Right renal cortex interstitium (tissue), 3 donors: ENCODE data around the gene RHEBL1. TPM values are rescaled to one million over a fixed set of nuclear protein-coding genes. Genes with fewer than 3 reads are reported as not detected.
A peak's percentile ranks its signal among the peaks of the same experiment; 100 is the strongest.

ENCODE experiments used
- DNase-seq, 3 donors: peaks; one replicate each; pipeline ENCODE4 v3.0.0-alpha.2; 2013; ENCODE audit warnings: low read depth in 3 of 3, low spot score in 2 of 3
- polyA plus RNA-seq, 3 donors: library from polyadenylated mRNA; unstranded; fragments of 120-200 nt; gene quantifications; one replicate each; pipeline ENCODE4 v1.2.1, GENCODE V29; 2013; ENCODE audit not compliant: insufficient read length in 3 of 3

Gene RHEBL1, protein sequence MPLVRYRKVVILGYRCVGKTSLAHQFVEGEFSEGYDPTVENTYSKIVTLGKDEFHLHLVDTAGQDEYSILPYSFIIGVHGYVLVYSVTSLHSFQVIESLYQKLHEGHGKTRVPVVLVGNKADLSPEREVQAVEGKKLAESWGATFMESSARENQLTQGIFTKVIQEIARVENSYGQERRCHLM
- 1 to 10 TPM; 1.7 to 1.8 (median 1.8) TPM for polyA plus RNA-seq

DNA sequence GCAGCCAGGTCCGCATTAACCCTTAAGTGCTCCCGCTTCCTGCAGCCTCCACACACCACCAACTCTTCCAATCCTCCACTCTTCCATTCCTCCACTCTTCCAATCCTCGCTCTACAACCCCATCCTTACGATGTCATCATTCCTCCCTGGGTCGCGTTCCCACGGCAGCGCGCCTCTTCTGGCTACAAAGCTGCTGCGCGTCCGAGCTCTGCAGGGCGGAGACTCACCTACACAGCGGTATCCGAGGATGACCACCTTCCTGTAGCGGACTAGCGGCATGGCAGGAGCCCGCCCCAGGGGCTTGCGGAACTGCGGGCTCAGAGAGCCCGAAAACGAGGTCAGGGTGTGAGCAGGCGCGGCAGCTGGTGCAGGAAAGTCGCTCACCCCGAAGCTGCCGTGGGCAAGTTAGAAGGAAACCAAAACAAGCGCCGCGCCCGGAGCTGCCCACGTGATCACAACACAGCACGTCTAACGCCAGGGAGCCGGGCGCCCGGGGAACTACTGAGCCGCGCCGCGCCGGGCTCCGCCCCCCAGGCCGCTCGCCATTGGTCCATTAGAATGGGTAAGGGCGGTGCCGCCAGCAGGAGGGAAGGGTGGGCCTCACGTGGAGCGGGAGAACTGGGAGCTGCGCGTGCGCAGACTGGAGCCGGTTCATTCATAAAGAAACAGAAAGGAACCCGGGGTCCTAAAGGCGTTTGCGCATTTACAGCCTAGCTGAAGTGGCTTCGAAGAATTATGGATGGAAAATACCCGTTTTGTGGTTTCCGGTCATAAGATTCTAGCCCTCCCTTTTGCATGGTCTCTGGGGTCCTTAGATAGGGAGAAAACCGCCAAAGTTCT is at the start of gene RHEBL1:
TSS of gene RHEBL1 (minus strand) at position 473 of the 840 bp plus-strand sequence. CDS start at position 279, 194 bp downstream.
- DNase-seq = peak; percentile 85 to 93 (median 91)

DNA sequence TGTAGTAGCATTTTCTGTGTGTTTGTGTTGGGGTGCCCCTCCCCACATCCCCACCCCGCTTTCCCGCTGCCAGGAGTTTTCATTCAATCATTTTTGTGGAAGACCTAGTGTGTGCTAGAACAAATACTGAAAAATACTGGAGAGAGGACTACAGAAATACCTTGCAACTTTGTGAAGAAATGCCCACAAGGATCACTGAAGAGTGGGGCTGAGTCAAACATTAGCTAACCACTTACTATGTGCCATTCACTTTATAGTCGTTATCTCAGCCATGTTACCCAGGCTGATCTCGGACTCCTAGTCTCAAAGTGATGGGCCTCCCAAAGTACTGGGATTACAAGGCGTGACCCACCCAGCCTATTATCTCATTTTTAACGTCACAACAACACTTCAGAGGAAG is 41.4 kb upstream of the RHEBL1 start:
- no peak for DNase-seq

GRCh38 chr12:49110464-49111155 is 40.8 kb upstream of the RHEBL1 start, which contains the start of gene LMBR1L:
LMBR1L (minus strand) TSS chr12:49110847; CDS start chr12:49110555, 292 bp downstream.
- peak; percentile 95 to 96 (median 96) for DNase-seq

GRCh38 chr12:49109641-49110463 is 40.1 kb upstream of the RHEBL1 start:
- DNase-seq = no peak

DNA sequence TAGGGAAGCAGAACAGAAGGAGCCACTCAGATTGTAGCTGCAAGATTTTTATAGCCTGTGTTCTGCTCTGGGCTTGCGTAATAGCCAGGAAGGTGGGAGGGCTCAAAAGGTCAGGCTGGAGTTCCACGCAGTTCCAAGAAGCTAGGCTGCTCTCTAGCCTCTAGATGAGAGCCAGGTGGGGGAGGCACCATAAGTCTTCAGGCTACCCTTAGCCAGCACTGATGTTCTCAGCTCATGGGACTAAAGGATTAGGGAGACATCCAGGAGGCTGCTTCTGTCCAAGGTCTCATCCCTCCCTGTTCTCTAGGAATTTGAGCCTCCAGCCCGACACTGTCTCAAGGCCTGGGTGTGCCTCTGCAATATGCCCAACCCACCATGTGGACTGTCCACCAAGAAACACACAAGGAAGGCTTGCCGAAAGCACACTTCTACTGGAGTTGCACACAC is 39.2 kb upstream of the RHEBL1 start:
- DNase-seq = no peak

GRCh38 chr12:49105504-49106084 is 35.8 kb upstream of the RHEBL1 start:
- DNase-seq = no peak

DNA sequence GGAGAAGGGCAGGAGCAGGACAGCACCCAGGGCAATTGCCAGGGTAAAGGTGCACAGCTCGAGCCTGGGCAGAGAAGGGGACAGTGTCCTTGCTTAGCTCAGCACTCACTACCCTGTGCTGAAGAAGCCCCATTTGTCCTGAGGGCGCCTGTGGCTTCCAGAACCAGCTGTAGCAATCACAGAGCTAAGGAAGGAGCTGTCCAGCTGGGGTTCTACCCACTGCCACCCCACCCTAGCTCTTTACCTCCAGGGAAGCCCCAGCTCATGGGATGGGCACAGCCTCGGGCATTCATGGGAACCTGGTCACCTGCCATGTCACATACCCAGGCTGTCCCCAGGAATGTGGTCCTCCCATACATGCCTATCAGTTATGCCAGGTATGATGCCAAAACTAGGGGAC is 35.0 kb upstream of the RHEBL1 start:
- no peak for DNase-seq

GRCh38 chr12:49100380-49100779 is 30.6 kb upstream of the RHEBL1 start:
- no peak for DNase-seq

DNA sequence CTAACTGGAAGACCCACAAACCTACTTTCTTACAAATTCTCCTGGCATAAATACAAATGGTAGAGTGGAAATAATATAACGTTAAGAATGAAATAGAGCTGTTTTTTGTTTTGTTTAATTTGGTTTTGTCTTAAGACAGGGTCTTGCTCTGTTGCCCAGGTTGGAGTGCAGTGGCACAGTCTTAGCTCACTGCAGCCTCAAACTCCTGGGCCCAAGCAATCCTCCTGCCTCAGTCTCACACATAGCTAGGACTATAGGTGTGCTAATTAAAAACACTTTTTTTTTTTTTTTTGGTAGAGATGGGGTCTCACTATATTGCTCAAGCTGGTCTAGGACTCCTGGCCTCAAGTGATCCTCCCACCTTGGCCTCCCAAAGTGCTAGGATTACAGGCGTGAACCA is 28.9 kb upstream of the RHEBL1 start:
- no peak for DNase-seq

DNA sequence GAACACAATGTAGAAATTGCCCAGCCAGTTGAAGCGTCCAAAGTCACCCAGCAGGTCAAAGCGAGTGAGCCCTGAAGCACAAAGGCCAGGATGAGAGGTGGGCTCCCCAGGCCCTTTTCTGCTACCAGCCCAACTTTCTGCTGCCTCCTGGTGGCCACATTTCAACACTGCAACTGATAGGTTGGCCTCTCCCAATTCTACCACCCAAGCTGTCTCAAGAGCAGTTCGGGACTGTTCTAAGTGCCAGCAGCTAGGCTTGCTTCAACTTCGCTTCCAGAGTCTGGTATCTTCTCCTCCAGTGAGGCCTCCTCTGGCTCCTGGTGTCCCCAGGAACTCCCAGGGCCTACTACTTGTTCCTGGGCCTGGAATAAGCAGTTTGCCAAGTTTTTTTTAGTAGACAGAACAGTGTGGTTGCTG is 28.3 kb upstream of the RHEBL1 start:
- no peak for DNase-seq

DNA sequence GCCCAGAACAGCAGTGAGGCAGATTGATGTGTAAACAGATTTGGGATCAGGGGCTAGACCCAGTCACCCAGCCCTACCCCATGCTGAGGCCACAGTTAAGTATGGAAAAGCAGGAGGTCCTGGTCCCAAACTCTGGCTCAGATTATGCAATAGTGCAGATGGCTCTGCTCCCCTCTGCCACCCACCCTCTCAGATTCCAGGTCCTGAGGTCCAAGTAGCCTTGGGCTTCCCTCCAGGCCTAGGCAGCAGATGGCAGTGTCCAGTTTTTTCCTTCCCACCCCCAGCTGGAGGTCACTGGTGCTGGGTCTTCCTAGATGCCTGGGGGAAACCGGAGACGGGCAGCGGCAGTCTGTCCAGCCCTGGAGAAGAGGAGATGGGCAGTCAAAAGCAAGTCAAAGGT is 27.6 kb upstream of the RHEBL1 start:
- no peak for DNase-seq

DNA sequence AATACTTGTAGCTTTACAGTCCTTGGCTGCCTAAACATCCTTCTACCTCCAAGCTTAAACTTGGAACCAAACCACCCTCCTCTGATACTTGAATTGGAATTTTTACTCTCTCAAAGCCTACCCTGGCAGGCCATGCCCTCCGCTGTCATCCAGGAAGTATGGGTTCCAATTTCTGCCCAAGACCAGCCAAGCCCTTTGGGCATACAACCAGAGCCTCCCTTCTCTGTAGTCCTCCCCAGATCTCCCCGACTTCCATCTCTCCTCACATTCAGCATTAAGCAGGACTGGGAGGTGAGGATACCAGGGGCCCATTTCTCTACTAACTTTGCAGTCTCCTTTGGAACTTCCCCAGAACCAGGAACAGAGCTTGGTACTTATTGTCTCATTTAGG is 25.2 kb upstream of the RHEBL1 start:
- DNase-seq = no peak

- no peak for DNase-seq
Observed at GRCh38 chr12:49094160-49094974, 24.6 kb upstream of the RHEBL1 start, which contains the start of gene DHH. DHH (minus strand) TSS chr12:49094801; CDS start chr12:49094512, 289 bp downstream.

DNA sequence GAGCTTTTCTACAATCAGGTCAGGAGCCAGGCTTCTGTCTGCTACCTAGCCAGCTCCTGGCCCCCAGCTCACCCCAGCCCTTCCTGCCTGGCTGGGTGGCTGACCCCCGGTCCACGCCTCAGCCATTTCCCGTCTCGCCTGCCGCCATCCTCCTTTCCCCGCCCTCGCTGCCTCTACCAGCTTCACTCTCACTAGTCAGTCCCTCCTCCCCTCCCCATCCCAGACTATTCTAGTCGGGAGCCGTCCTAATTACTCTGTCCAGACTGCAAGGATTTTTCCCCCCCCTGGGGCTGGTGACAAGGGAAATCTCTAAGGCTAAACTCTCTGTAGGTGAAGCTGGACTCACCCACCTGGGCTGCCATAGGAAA is 24.0 kb upstream of the RHEBL1 start:
- no peak for DNase-seq

- DNase-seq = no peak
Observed at GRCh38 chr12:49092816-49093406, 23.1 kb upstream of the RHEBL1 start.

DNA sequence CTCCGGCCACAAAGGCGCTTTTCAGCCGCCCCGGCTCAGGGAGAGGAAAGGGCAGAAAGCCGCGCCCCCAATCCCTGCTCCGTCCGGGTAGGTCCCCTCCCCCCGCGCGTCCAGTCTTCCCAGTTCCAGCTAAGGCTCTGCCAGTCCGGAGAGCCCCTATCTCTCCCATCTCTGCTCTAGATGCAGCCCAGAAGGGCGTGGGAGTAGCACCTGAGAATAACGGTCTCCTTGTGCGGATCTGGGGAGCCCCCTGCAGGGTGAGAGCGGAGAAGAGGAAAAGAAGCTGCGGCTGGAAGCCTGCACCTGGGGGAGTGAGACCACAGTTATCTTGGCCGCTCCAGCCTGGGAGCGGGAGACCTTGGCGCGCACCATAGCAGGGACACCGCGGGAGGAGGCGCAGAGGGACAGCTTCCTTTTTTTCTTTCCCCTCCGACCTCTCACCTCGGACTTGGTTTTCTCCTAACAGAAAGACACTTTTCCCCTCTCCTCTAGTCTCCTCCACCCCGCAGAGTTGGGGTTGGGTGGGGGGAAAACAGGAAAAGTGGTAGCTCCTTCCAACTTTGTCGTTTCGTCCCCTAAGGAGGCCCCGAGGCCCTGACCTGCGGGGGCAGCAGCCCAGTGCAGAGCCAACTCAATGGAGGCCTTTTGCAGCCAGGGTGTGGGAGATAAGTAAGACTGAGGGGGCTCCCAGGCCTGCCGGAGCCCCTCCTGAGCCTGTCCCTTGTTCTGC is 22.5 kb upstream of the RHEBL1 start:
- DNase-seq = no peak

GRCh38 chr12:49091836-49092085 is 22.0 kb upstream of the RHEBL1 start:
- no peak for DNase-seq

GRCh38 chr12:49091056-49091835 is 21.5 kb upstream of the RHEBL1 start:
- DNase-seq = no peak
